ENCODE measurements around the gene RGS7.

DNA sequence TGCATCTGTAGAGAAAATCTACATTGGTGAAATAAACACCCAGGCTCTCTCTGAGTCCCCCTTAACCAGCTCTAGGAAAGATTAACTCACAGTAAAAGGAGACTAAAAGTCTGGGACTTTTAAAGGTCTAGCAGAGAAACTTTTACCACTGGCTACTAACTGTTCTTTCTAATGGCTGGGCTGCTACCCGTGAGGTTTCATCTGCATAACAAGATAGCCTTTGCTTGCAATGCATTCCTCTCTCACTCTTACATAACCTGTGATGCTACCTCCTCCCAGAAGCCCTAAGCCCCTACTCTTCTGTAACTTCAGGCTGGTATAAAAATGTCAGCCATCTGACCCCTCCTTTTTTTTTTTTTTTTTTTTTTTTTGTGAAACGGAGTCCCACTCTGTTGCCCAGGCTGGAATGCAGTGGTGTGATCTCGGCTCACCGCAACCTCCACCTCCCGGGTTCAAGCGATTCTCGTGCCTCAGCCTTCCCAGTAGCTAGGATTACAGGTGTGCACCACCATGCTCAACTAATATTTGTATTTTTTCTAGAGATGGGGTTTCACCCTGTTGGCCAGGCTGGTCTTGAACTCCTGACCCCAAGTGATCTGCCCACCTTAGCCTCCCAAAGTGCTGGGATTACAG, 344.2 kb downstream of the RGS7 start:
- TF ChIP-seq CREB1 (IDR thresholded peaks at IDR 0.05): 0 out of 2 replicates have a peak, but pooled peaks have one; percentile 35
- TF ChIP-seq, protein P1, sequence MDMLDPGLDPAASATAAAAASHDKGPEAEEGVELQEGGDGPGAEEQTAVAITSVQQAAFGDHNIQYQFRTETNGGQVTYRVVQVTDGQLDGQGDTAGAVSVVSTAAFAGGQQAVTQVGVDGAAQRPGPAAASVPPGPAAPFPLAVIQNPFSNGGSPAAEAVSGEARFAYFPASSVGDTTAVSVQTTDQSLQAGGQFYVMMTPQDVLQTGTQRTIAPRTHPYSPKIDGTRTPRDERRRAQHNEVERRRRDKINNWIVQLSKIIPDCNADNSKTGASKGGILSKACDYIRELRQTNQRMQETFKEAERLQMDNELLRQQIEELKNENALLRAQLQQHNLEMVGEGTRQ (IDR thresholded peaks at IDR 0.05; ENCODE audit: low read length): no peak
- no peak for TF ChIP-seq EP300 (IDR thresholded peaks at IDR 0.05; ENCODE audit: borderline replicate concordance in 1 of 2, low read depth in 2 of 2, low read length in 2 of 2)
